Activated CD4-positive, alpha-beta T cell treated with anti-CD3 and anti-CD28 coated beads for 4 hours (primary cell): Measurements from ENCODE around the gene KLF17.

Source experiments
- DNase-seq, 2 donors: peaks; one replicate each; pipeline ENCODE4 v3.0.0-alpha.2; 2020

Gene KLF17, protein sequence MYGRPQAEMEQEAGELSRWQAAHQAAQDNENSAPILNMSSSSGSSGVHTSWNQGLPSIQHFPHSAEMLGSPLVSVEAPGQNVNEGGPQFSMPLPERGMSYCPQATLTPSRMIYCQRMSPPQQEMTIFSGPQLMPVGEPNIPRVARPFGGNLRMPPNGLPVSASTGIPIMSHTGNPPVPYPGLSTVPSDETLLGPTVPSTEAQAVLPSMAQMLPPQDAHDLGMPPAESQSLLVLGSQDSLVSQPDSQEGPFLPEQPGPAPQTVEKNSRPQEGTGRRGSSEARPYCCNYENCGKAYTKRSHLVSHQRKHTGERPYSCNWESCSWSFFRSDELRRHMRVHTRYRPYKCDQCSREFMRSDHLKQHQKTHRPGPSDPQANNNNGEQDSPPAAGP

DNA sequence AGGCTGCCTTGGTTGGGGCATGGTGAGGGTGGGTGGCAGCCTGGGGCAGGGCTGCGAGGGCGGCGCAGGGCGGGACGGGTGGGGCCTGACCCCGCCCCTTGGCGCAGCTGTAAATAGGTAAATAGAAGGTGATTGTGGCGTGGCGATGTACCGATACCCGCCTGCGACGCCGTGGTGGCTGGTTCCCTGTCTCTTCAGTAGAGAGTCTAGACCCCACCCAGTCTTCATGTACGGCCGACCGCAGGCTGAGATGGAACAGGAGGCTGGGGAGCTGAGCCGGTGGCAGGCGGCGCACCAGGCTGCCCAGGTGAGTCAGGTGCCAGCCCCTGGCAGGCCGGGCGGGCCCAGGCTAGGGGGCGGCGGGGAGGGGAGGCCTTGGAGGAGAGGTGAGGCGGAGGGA lies at the start of gene KLF17:
TSS of gene KLF17 (plus strand) at position 140 of the 400 bp plus-strand sequence. CDS start at position 227, 87 bp downstream.
- no peak for DNase-seq

- DNase-seq: no peak
These were observed 47.2 kb upstream of the KLF17 start for GRCh38 chr1:44071461-44071860.

GRCh38 chr1:44072204-44072603 lies 46.4 kb upstream of the KLF17 start:
- DNase-seq: no peak

DNA sequence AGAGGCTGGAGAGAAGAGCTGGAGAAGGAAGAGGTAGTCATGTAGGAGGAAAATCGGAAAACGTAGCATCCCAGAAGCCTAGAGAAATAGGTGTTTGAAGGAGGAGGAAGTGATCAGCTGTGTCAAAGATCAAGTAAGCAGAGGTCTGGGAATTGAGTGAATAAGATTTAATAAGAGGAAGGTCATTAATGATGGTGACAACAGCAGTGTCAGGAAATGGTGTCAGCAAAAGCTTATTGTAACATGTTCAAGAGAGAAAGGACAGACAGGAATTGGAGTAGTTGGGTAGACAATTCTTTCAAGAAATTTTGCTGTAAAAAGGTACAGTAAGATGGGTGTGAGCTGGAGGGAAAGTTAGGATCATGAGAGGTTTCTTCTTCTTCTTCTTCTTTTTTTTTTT lies 45.8 kb upstream of the KLF17 start:
- no peak for DNase-seq

- DNase-seq: no peak
These were observed 45.1 kb upstream of the KLF17 start for GRCh38 chr1:44073528-44073927.

GRCh38 chr1:44074415-44074814 lies 44.2 kb upstream of the KLF17 start:
- no peak for DNase-seq

- DNase-seq: no peak
These were observed 42.6 kb upstream of the KLF17 start for GRCh38 chr1:44076066-44076465.

DNA sequence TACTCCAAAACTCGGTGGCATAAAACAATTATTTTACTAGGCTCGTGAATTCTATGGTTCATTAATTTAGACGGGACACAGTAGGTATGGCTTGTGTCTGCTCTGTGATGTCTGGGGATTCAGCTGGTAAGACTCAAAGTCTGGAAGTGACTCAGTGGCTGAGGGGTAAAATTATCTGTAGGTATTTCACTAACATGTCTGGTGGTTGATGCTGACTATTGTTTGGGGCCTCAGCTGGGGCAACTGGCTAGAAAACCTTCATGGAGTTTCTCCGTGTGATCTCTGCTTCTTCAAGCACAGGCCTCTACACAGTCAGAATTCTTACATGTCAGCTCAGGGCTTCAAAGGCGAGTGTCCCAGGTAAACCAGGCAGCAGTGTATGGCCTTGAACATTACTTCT lies 41.2 kb upstream of the KLF17 start:
- no peak for DNase-seq

GRCh38 chr1:44078104-44078503 lies 40.5 kb upstream of the KLF17 start:
- DNase-seq: no peak

DNA sequence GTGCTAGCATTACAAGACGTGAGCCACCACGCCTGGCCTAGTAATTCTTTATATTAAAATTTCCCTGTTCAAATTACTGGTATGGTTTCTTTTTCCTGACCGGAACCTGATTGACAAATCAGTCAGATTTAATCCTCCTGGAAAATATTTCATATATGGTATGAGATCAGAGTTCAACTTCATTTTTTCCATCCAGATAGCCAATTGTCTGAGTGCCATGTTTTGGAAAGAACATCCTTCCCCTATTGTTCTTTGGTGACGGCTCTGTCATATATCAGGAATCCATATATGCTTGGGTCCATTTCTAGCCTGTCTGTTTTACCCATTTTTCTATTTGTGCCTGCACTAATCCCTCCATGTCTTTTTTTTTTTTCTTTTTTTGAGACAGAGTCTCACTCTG lies 39.1 kb upstream of the KLF17 start:
- no peak for DNase-seq

GRCh38 chr1:44084998-44085675 lies 33.5 kb upstream of the KLF17 start:
- no peak for DNase-seq

DNA sequence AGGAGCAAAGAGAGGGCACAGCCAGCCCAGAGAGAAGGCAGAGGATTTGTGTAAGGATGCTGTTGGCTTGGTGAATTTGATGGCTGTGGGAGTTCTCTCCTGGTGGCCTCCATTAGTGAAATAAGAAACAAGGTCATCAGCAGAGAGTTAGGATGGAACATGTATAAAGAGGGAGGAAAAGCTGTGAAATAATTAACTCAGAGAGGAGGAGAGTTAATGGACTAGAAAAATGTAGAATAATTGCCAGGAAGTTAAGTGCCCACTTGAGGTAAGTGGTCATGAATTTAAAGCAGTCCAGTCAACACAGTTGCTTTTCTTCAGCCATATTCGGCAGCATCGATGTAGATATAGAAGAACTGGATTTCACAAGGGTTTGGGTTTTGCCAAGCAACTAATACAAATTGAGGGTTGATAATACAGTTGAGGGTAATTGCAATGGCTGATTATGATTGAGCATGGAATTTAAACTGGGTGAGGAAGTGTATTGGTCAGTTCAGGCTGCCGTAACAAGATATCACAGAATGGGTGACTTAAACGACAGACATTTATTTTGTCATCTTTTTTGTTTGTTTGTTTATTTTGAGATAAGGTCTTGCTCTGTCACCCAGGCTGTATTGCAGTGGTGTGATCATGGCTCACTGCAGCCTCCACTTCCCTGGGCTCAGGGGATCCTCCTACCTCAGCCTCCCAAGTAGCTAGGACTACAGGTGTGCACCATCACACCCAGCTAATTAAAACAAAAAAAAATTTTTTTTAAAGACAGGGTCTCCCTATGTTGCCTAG lies 31.7 kb upstream of the KLF17 start:
- no peak for DNase-seq

GRCh38 chr1:44089371-44090048 lies 29.1 kb upstream of the KLF17 start:
- DNase-seq: no peak

- DNase-seq: no peak
These were observed 28.0 kb upstream of the KLF17 start for GRCh38 chr1:44090429-44091252.

DNA sequence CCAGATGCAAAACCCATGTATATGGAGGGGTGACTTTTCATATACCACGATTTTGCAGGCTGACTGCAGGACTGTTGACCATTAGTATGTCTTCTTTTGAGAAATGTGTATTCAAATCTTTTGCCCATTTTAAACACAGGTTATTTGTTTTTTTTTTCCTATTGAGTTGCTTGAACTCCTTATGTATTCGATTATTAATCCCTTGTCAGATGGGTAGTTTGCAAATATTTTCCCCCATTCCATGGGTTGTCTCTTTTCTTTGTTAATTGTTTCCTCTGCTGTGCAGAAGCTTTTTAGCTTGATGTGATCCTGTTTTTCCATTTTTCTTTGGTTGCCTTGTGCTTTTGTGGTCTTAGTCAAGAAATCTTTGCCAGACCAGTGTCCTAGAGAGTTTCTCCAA lies 24.6 kb upstream of the KLF17 start:
- DNase-seq: no peak

DNA sequence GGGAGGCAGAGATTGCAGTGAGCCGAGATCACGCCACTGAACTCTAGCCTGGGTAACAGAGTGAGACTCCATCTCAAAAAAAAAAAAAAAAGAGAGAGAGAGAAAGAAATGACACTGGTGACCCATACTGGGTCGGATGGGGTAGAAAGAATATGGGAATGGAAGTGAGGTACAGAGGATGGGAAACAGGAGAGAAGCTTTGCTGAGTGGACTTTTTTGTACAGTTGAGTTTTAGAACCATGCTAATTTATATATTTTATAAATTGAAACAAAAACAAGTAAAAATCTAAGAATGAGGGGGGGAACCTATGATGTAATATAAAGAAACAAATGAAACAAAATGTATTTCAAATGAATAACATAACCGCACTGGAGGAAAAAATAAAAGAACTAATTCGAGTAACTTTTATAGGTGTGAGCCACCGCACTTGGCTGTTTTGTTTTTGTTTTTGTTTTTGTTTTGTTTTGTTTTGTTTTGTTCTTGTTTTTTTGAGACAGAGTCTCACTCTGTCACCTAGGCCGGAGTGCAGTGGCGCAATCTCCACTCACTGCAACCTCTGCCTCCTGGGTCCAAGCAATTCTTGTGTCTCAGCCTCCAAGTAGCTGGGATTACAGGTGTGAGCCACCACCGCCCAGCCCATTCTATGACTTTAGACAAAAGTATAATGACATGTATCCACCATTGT lies 18.3 kb upstream of the KLF17 start:
- no peak for DNase-seq

- DNase-seq: no peak
These were observed 17.3 kb upstream of the KLF17 start for GRCh38 chr1:44101328-44101727.

DNA sequence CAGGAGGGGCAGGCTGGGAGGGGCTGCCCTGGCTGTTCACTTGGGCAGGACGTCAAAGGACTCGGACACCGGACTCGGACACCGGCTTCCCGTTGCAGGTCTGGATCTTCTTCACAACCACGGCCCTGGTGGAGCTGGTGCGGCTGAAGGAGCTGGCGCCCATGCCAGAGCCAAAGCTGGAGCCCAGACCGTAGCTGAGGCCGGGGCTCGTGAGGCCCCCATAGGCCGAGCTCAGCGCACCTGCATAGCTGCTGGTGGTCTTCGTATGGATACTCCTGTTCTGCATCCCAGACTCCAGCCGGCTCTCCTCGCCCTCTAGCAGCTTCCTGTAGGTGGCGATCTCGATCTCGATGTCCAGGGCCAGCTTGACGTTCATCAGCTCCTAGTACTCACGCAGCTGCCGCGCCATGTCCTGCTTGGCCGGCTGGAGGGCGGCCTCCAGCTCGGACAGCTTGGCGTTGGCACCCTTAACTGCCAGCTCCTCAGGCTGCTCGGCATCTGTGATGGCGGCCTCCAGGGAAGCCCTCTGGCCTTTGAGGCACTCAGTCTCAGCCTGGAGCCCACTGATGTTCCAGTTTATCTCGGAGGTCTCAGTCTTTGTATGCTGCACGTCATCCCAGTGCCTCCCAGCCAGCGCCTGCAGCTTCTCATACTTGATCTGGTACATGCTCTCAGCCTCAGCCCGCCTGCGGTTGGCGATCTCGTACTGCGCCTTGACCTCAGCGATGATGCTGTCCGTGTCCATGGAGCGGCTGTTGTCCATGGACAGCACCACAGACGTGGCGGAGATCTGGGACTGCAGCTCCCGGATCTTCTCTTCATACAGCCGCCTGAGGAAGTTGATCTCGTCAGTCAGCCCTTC lies 15.1 kb upstream of the KLF17 start:
- no peak for DNase-seq

DNA sequence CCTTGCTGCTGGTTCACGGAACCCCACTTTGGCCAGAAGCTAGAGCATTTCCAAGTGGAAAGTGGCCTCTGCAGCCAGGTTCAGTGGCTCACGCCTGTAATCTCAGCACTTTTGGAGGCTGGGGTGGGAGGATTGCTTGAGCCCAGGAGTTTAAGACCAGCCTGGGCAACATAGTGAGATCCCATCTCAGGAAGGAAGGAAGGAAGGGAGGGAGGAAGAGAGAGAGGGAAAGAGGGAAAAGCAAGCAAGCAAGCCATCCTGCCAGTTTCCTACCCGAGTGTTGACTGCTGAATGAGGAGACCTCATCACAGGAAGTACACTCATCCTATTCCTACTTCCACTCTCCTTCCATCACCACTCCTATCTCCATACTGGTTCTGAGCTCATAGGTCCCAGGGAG lies 12.8 kb upstream of the KLF17 start:
- no peak for DNase-seq

DNA sequence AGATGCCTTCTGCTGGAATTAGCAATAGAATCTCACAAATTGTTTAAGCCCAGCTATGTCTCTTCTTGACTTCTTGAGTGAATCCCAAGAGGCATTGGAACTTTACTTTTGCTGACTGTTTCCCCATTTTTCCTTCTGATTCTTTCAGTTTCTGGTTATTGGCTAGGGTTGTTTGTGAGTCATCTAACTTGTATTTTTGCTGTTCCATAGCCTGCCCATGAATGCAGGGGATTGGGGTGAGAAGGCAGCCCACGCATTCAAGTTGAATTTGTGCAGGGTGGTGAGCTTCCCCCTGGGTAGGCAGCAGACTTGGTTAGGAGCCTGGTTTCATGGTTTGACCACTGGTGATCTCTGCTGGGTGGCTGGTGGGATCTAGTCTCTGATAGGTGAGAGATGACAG lies 10.4 kb upstream of the KLF17 start:
- DNase-seq: no peak

- no peak for DNase-seq
These were observed 9.7 kb upstream of the KLF17 start for GRCh38 chr1:44108971-44109370.
